GM18499 (cell line): ENCODE data around the gene GALNT5.
"Not testable (repeated sequence)": the region's sequence is repeated elsewhere in the genome, so short reads cannot be mapped to it uniquely, and the experiment has no call there.

Experiments
- ATAC-seq: cut with Tn5 transposase; IDR thresholded peaks from one replicate; pipeline ENCODE4 v1.9.1; 2021; ENCODE audit warnings: moderate number of reproducible peaks; ENCODE audit not compliant: insufficient read depth, unreplicated experiment

The GALNT5 gene

GRCh38 chr2:157279311-157279710 lies 21.8 kb downstream of the GALNT5 start:
- ATAC-seq = not testable (repeated sequence)

DNA sequence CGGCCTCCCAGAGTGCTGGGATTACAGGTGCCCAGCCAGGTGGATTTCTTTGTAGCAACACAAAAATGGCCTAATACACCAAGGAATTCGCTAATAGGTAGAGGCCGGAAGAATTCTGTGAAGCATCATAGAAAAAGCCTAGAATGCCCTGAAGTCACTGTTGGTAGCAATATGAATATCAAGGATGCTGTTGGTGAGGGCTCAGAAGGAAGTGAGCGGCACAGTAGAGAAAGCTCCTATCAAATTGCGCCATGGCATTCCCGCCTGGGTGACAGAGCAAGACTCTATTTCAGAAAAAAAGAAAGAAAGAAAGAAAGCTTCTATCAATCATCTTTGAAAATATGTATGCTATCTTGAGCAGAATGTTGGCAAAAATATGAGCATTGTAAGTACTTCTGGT lies 23.8 kb downstream of the GALNT5 start:
- ATAC-seq = no peak

DNA sequence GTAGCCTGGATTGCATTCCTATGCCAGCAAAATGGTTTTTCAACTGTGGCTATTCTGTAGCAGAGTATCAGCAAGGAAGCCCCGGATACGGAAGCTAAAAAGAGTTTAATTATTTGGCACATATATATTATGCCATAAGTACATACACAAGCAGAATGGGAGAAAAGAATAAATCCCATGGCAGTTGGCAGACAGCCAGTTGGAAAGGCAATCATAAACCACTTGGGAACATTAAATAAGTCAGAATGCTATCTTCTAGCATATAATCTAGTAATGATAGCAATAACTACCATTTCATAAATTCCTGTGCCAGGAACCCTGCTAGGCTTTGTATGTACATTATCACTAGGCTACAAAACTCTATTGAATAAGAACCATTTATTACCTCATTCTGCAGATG lies 26.0 kb downstream of the GALNT5 start:
- no peak for ATAC-seq

DNA sequence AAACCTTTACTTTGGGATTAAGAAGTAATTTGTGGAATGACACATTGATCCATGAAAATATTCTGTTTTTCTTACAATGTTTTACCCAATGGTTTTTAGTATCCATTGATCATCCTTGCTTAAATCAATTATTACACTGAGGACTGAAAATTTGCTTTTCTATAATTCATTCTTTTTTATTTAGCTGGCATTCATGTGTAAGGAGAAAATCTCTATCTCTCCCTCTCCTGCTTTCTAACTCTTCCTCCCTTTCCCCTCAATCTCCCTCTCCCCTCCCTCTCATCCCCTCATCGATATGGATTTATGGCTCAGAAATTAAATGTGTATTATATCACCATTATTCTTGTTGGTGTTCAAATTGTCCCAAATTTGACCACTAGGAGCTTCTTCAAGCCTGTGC lies 29.7 kb downstream of the GALNT5 start:
- no peak for ATAC-seq

DNA sequence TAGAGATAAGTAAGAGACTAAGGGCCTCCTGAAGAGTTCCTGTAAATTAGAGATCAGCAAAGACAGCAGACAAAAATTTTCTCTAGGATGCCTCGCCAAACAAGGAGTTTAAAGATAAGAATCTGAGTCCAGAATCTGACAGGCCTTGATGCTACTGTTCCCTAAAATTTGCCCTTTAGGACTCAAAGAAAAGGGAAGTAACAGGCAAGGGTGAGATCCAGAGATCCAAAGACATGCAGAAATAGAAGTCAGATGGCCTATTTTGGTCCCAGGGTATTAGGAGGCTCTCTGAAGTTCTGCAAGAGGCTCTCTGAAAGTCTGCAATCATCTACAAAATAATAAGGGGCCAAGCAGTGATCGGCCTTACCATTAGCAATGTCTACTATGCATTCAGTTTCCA lies 33.0 kb downstream of the GALNT5 start:
- ATAC-seq = no peak

- ATAC-seq = no peak
These were observed 33.5 kb downstream of the GALNT5 start for GRCh38 chr2:157291018-157291417.

DNA sequence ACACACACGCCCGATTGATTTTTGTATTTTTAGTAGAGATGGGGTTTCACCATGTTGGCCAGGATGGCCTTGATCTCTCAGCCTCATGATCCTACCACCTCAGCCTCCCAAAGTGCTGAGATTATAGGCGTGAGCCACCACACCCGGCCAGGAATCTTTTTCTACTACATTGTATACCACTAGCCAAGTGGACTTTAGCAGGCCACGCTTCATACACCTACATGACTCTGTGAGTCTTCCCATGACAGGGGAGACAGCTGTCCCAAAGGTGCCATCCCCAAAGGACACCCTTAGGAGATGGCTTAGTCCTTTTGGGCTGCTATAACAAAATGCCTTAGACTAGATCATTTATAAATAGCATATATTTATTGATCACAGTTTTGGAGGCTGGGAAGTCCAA lies 35.3 kb downstream of the GALNT5 start:
- ATAC-seq = no peak

GRCh38 chr2:157296490-157296889 lies 39.0 kb downstream of the GALNT5 start:
- no peak for ATAC-seq

DNA sequence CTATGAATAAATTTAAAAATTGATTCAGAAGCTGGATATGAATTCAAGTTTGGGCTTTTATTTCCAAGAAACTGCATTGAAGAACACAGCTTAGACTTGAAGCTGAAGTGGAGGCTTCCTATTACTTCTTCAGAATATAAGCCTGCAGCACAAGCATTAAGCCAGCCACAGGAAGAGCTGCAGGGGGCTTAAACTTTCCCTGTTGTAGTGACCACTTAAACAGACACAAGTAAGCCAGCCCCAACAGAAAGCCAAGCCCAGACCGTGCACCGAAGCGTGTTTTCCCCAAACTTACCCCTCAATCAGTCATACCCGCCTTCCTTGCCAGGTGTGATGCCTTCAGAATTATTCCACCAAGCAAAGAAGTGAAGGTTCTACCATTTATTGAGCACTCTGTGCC lies 39.5 kb downstream of the GALNT5 start:
- ATAC-seq = no peak

DNA sequence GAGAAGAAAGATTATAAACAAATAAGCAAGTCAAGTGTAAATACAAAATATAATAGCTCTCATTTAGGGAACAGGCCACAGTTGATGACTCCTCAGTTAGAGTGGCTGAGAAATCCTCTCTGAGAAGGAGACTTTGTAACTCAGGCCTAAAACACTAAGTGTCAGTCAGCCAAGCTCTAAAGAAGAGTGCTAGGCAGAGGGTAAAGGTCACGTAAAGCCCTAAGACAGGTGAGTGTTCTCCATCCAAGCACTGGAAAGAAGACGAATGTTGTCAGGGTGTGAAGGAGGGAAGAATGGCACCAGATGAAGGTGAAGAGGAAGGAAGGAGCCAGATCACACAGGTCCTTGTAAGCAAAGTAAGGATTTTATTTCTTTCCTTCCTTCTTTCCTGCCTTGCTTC lies 43.8 kb downstream of the GALNT5 start:
- ATAC-seq = no peak

DNA sequence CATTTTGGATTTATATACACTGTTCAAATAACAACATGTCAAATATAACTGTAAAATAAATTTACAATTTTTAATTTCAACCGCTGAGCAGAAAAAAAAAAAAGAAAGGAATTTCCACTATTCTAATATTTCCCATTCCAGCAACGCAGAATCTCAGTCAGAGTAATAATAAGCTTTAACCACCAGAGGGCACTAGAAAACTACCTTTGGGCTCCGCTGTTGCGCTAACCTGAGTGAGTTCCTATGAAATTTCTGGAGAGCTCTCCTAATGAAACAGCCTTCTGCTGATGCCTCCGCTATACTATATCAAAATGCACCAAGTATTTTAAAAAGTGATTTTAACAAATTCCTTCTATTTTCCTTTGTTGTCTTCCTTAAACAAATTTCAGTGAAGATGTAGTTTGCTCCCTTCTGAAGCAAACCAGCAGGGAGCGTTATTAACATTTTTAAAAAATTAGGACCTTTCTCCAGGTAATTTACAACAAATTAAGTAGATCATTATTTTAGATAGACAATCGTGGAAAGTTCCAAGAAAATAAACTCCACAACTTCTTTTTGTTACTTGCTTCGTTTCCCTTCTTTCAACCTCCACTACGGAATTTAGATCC lies 45.1 kb downstream of the GALNT5 start:
- ATAC-seq = peak; percentile 72

- no peak for ATAC-seq
These were observed 46.1 kb downstream of the GALNT5 start for GRCh38 chr2:157303612-157304011.

GRCh38 chr2:157304811-157305722 lies 47.6 kb downstream of the GALNT5 start:
- no peak for ATAC-seq

DNA sequence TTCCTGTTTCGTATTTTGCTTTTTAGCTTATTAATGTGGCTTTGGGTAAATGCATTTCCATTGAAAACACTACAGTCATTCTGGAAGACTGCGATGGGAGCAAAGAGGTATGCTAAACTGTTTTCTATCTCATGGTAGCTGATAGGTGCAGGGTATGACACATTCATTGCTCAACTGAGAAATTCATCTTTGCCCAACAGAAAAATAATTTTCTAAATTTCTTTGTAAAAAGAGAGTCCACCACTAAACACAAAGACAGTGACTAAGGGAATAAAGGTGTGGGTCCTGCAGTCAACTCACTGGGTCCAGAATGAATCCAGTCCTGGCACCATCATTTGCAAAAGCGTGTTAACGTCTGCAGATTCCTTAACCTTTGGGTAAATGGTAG lies 48.2 kb downstream of the GALNT5 start:
- no peak for ATAC-seq

GRCh38 chr2:157307021-157307420 lies 49.5 kb downstream of the GALNT5 start:
- ATAC-seq = no peak

- ATAC-seq = no peak
These were observed 52.4 kb downstream of the GALNT5 start for GRCh38 chr2:157309878-157310277.

DNA sequence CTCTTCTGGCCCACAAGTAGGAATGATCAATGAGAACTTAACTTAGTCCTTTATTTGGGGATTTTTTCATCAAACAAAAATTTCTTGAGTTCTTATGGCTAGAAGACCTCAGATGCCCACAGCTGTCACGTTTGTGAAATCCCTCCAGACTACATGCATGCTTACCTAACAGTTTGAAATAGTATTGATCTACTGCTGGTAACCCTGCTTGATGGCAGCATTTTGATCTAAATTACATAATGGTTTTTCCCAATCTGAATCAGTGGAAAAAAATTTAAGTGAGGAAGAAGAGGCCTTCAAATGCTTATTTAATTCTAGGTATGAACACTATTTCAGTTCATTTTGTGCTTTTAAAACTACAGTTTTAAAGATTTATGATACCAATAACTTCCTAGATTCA lies 54.2 kb downstream of the GALNT5 start:
- no peak for ATAC-seq

GRCh38 chr2:157312866-157313486 lies 55.5 kb downstream of the GALNT5 start:
- ATAC-seq = peak; percentile 48

DNA sequence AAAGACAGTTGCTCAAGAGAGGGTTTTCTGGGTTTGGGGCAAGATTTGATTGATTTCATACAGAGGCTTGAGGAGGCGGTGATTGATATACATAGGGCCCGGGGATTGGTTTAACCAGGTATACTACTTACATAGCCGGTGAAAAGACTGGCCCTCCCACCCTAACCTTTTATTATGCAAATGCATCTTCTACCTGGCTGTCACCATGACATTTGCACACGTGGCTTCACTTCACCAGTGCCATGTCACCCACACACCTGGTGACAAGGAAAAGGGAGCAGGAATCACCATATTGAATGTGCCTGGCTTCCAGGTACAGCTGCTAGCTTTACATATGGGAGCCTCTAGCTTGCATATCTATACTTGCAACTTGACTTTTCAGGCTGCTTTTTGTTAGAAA lies 58.4 kb downstream of the GALNT5 start:
- no peak for ATAC-seq

- no peak for ATAC-seq
These were observed 61.4 kb downstream of the GALNT5 start for GRCh38 chr2:157318884-157319283.

DNA sequence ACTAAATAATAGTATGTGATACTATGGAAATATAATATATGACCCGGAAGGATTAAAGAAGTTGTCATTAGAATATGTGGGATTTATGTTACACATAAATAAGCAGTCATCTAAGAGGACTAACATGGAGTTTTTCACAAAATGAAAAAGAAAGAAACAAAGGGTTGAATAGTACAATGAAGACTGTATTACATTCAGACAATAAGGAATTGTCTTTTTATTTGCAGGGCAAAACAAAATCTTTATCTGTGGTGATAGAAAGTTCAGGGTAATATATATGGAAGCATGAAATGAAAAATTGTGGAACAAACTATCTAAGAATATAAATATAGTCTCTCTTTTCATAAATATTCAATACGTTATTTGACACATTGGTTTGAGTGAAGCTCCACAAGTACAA lies 62.3 kb downstream of the GALNT5 start:
- no peak for ATAC-seq
